Stimulated activated naive CD8-positive, alpha-beta T cell treated with anti-CD3 and anti-CD28 coated beads, Interleukin-15, Interleukin-2, amounts not matched to agents 100 U/mL and 50 U/mL, for 24 hours (primary cell): Measurements from ENCODE around the gene ZACN.

ENCODE experiments used
- ATAC-seq: fragments of 150-1000 bp; cut with Tn5 transposase; one replicate; pipeline ENCODE4 v1.10.0; 2021
- DNase-seq: peaks from one replicate; pipeline ENCODE4 v3.0.0; 2021

ZACN gene

DNA sequence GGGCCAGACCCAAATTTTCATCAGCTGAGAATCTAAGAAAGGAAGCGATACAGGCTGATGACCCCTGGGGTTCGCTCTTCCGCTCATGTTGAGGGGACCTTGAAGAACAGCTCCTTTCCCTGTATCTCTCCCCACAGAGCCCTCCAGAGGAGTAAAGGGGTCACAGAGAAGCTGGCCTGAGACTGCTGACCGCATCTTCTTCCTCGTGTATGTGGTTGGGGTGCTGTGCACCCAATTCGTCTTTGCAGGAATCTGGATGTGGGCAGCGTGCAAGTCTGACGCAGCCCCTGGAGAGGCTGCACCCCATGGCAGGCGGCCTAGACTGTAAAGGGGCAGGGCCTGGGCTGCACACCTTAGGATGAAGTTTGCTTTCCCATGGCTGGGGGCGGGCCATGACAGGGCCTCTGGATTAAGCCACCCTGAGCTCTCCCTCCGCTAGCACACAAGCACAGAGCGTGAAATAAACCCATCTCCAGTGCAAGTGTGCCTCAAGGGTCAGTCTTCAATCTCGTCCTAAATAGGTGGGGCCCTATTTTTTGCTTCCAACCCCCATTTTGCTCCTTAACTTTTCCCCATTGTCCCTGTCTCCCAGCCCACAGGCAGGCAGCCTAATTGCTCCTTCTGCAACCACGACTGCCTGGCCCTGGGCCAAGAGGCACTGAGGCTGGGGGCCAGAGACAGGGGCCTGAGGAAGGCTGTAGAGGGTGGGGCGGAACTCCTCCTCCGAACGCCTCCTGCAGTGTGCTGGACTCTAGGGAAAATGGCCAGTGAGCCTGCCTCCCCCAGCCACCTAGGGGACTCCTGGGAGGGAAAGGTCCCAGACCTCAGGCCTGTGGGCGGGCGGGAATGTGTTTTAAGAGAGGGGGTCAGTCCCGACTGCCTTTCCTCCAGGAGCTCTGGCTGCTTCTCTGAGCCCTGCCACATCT lies 3.6 kb downstream of the ZACN start:
- no peak for ATAC-seq

DNA sequence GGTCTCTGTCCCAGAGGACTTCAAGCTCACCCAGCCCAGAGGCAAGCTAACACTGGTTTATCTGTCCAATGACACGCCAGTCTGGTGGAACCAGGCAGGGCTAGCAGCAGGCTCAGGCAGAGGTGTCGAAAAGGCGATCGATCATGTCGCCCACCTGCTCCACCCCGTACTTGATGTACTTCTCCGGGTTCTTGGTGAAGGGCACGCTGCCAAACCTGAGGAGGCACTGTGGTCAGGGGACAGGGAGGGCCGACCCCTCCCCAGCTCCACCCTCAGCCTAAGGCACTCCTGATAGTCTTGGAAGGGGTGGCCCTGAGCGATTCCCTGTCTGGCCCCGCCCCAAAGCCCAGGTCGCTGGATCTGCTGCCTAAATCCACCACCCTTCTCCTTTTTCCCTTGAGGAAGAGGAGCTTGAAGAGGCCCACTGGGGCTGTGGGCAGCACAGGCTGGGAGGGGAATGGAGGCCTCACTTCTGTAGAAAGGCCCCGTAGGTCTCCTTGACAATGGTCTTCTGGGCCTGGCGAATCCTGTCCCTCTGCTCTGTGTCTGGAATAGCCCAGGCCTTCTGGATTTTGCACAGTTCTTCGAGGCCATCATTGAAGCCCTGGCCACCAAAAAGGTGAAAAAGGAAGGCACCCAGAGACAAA lies 4.7 kb downstream of the ZACN start:
- DNase-seq (no peak), ATAC-seq (no peak)

More for the DNA sequence above, 3.6 kb downstream of the ZACN start:
- no peak for DNase-seq

DNA sequence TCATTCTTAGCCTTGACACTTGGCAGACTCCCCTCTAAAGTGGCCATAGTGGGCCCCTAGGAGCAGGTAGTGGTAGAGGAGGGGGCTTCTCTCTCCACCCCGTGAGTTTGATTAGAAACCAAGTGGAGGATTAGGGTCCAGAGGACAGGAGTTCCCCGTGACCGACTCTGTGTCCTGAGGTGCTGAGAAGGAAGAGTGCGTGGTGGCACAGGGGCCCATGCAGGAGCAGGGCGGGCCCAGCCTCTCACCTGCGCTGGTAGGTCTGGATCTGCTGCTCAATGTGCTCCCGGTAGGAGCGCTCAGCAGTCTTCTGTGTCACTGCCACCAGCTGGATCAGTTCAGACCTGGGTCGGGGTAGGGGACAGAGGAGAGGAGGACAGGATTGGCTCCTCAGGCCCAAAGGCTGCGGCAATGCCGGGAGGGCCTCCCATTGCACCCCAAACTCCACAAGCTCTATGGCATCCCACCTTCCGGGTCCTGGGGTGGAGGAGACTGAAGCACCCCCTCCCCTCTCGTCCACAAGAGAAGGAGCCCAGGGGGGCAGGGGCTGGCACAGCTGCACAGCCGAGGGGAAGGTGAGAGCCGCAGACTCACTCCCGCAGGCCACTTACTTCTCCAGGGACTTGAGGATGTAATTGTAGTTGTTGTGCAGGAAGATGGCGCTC lies 6.2 kb downstream of the ZACN start:
- DNase-seq (no peak), ATAC-seq (no peak)

GRCh38 chr17:76085731-76086366 lies 6.9 kb downstream of the ZACN start:
- DNase-seq (no peak), ATAC-seq (no peak)

GRCh38 chr17:76086384-76086783 lies 7.4 kb downstream of the ZACN start:
- no peak for ATAC-seq

GRCh38 chr17:76087531-76087930 lies 8.5 kb downstream of the ZACN start:
- DNase-seq (no peak), ATAC-seq (no peak)

More at GRCh38 chr17:76086384-76086783, 7.4 kb downstream of the ZACN start:
- DNase-seq, result no peak

DNA sequence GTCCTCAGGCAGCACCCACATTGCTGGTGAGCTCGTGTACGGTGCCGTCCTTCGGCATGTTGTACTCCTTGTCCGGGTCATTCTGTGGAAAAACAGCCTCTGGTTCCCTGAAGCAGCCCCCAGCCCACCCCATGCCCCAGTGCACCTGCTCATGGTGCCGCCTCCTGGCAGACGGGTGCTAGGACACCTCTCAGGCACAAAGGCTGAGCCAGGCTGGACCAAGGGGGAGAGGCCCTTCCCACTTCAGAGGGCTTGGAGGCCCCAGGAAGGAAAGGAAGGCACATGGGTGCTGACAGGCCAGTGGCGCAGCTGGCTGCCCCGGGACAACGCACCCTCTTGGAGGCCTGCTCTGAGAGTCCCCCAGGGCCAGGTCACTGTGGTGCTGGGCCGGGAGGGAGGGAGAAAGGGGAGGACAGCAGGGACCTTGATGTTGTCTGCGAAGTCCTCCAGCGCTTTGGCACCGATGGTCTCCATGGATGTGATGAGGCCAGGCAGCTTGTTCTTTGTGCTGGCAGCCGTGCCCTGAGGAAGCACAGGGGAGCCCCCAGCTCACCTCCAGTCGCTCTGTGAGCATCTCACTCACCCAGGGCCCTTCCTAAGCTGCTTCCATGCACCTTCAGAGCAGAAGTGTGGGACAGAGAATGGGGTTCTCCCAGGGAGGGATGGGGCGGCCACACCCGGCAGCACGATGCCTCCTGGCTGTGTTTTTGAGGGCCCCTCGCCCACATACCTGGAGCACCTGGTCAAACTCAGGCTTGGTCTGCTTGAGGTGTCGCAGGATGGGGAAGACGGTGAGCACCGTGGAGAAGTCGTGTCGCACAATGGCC lies 9.3 kb downstream of the ZACN start:
- ATAC-seq (no peak), DNase-seq (no peak)

DNA sequence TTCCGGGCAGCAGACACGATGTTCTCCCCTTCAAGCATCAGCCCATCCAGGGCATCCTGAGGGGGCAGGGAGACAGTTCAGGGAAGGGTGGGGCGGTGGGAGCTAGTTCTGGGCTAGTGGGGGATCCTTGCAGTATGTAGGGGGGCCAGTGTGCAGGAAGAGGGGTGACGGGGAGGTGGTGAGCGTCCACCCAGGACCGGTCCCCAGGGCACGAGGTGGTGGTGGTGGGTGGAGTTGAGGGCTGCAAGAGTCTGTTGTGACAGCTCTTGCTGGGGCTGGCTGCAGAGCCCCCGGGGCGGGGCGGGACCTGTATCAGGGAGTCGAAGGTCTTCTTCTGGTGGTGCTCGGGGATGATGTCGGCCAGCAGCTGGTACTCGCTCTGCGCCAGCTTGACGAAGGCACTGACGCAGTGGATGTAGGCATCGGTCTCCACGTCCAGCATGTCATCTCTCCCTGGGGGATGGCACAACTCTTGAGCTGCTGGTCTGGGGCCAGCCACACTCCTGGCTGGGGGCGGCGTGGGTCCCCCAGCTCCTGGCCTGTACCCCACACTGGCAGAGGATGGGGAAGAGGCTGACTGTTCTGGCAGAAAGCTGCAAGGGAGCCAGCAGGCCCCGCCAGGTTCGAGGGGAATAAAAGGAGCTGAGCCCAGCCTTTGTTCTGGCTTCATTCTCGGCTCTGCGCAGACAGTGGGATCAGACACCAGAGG lies 10.0 kb downstream of the ZACN start:
- no peak for DNase-seq

DNA sequence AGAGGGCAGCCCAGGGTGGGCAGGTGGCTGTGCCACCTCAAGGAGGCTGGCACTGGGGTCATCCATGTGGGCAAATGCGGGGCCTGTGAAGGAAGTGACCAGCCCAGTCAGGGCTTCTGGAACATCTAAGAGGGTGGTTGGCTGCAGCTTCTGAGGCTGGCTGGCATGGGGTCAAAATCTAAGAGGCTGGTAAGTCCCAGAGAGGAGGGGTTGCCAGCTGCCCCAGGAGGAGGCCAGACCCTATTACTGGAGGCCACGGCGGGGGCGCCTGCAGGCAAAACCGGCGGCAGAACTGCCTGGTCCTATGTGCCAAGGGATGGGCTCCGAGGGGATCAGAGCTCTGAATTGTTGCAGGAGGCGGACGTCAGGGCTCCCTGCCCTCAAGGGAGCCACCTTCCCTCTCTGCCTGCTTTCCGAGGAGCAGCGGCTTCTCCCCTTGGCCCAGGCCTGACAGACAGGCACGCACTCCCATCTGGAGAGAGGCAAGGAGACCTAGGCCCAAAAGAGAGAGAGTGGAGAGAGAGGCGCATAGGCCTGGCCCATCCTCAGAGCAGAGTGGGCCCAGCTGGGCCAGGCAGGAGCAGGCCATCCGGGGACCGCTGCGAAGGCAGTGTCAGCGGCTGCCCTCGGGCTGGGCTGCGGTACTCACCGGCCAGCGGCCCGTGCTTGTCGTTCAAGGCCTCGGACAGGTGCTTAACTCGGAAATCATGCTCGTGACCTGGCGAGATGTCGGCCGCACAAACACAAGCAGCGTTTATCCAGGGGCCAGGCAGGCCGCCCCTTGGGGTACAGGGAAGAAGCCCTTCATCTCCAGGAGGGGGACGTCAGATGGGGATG lies 10.9 kb downstream of the ZACN start:
- DNase-seq (no peak), ATAC-seq (no peak)

More for the DNA sequence above, 10.0 kb downstream of the ZACN start:
- ATAC-seq, result no peak

GRCh38 chr17:76090517-76091129 lies 11.6 kb downstream of the ZACN start:
- no peak for ATAC-seq
- DNase-seq, result no peak

GRCh38 chr17:76091526-76092286 lies 12.7 kb downstream of the ZACN start:
- DNase-seq (no peak), ATAC-seq (no peak)

GRCh38 chr17:76092526-76093413 lies 13.8 kb downstream of the ZACN start:
- DNase-seq (no peak), ATAC-seq (no peak)

DNA sequence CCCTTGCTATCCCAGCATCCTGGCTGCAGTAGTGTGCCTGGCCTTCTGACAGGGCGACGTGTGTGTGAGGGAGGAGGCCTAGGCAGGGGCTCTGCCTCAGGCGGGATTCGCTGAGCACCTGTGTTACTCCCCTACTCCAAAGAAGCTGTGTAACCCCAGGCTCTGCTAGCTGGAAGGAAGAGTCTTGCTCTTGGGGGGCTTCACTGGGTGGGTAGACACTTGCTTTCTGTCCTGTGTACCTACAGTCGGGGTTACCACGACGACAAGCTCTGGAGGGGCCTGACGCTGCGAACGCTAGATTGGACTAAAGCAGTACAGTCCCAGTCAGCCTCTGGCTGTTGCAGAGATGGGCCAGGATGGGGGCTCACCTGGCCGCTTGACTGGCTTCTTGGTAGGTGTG lies 15.1 kb downstream of the ZACN start:
- ATAC-seq (no peak), DNase-seq (no peak)

DNA sequence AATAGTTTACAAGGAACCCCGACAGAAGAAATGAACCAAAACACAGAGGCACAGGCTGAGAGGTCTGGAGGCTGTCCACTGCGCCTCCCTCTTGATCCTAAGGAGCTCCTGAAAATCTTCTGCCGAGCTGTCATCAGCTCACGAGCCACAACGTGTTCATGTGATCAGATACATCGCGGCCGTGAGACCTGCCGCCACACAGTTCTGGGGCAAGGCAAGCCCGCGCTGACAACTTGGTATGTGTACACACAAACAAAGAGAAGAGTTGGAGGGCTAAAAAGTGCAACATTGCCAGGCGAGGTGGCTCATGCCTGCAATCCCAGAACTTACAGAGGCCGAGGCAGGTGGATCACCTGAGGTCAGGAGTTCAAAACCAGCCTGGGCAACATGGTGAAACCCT lies 17.0 kb downstream of the ZACN start:
- DNase-seq (no peak), ATAC-seq (no peak)

GRCh38 chr17:76097716-76098295 lies 18.8 kb downstream of the ZACN start:
- DNase-seq, result no peak
- no peak for ATAC-seq

GRCh38 chr17:76102944-76103273 lies 23.9 kb downstream of the ZACN start:
- ATAC-seq (no peak), DNase-seq (no peak)
